Glutamatergic neuron (in vitro differentiated cells): Measurements from ENCODE around the gene G2E3. TPM values are rescaled to one million over a fixed set of nuclear protein-coding genes. Genes with fewer than 3 reads are reported as not detected.
"Not testable (repeated sequence)": the region's sequence is repeated elsewhere in the genome, so short reads cannot be mapped to it uniquely, and the experiment has no call there.

Source experiments
- DNase-seq: peaks from one replicate; pipeline ENCODE4 v3.0.0; 2022
- H3K27ac Mint-ChIP-seq: one replicate; pipeline ENCODE4 v1.8.0; 2020; ENCODE audit warnings: mild to moderate bottlenecking, mixed read lengths, inconsistent platforms; ENCODE audit not compliant: unreplicated experiment
- H3K27me3 Mint-ChIP-seq: one replicate; pipeline ENCODE4 v1.8.0; 2020; ENCODE audit warnings: mild to moderate bottlenecking, moderate library complexity, mixed read lengths, inconsistent platforms; ENCODE audit not compliant: unreplicated experiment
- H3K36me3 Mint-ChIP-seq: one replicate; pipeline ENCODE4 v1.8.0; 2020; ENCODE audit warnings: mild to moderate bottlenecking, mixed read lengths, inconsistent platforms; ENCODE audit not compliant: unreplicated experiment
- H3K4me1 Mint-ChIP-seq: one replicate; pipeline ENCODE4 v1.8.0; 2020; ENCODE audit warnings: mild to moderate bottlenecking, low read depth, mixed read lengths, inconsistent platforms; ENCODE audit not compliant: unreplicated experiment
- H3K4me3 Mint-ChIP-seq: one replicate; pipeline ENCODE4 v1.8.0; 2020; ENCODE audit warnings: mild to moderate bottlenecking, mixed read lengths, inconsistent platforms; ENCODE audit not compliant: unreplicated experiment
- H3K9me3 Mint-ChIP-seq: one replicate; pipeline ENCODE4 v1.8.0; 2020; ENCODE audit warnings: mild to moderate bottlenecking, moderate library complexity, mixed read lengths, inconsistent platforms; ENCODE audit not compliant: unreplicated experiment
- total RNA-seq: library from RNA; stranded (reverse); fragmentation: NEBNext Ultra II Directional; extraction: Animal tissue kit (Norgen Biotek cat#: 25700); gene quantifications from one replicate; pipeline ENCODE4 v1.2.1, GENCODE V29; 2021; ENCODE audit not compliant: unreplicated experiment
- TF ChIP-seq, protein P1 (sequence below): fragments of 200-600 bp; sonication (generic); IDR thresholded peaks from one replicate; pipeline ENCODE4 v1.5.0; 2021; ENCODE audit not compliant: partially characterized antibody, unreplicated experiment

The G2E3 gene
- total RNA-seq, 1 donor from 2014 or later: 31.4 TPM

DNA sequence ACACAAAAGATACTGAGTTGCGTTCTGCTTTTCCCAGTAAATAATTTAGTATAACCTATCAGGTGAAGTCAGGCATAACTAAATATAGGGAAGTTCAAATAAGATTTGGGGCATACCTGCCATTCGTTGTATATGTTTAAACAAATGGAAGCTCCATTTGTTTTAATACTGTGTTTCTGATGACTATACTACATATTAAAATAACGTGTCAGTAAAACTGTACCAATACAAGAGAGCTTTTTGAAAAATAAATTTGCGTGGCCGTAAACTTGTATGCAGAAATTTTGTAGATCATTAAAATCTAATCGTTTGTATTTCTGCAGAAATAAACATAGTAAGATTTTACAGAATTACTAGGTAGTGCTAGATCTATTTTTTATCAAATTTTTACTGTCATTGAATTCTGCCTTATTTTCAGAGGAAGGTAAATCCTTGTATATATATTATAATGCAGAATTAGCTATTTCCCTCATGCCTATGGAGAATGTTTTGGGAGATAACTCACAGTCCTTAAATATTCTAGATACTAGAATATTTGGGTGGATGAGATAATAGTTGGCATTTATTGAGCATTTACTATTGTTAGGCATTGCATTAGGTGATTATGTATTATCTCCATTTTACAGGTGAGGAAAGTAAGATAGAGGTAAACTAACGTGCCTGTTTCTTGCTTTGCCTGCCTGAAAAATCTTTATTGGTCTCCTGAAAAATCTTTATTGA, 64.6 kb downstream of the G2E3 start:
- Mint-ChIP-seq H3K4me1 (peaks cover 13% of the 10 kb centered on the region), H3K4me3 (peak overlapping the region; percentile 72)
- TF ChIP-seq, protein P1, sequence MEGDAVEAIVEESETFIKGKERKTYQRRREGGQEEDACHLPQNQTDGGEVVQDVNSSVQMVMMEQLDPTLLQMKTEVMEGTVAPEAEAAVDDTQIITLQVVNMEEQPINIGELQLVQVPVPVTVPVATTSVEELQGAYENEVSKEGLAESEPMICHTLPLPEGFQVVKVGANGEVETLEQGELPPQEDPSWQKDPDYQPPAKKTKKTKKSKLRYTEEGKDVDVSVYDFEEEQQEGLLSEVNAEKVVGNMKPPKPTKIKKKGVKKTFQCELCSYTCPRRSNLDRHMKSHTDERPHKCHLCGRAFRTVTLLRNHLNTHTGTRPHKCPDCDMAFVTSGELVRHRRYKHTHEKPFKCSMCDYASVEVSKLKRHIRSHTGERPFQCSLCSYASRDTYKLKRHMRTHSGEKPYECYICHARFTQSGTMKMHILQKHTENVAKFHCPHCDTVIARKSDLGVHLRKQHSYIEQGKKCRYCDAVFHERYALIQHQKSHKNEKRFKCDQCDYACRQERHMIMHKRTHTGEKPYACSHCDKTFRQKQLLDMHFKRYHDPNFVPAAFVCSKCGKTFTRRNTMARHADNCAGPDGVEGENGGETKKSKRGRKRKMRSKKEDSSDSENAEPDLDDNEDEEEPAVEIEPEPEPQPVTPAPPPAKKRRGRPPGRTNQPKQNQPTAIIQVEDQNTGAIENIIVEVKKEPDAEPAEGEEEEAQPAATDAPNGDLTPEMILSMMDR: no peak

DNA sequence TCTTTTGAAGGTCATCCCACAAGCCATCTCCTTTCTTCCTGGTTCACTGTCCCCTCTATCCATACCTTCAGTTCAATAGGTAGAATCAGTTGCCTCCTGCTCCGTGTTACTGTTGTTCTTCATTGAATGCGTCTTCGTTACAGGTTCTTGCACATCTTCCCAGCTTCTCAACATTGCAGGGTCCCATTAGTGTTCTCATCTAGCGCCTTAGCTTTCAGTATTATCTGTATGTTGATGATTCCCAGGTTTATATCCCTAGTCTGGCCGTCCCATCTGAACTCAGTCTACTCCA, 65.1 kb downstream of the G2E3 start:
- no peaks in the 10 kb centered on the region for H3K36me3 Mint-ChIP-seq
- peaks cover 10% of the 10 kb centered on the region for H3K9me3 Mint-ChIP-seq
- H3K27me3 Mint-ChIP-seq: peaks cover 4% of the 10 kb centered on the region
- no peak overlapping the region for H3K27ac Mint-ChIP-seq
- TF ChIP-seq, protein P1: no peak
- DNase-seq: no peak
- peaks cover 13% of the 10 kb centered on the region for H3K4me1 Mint-ChIP-seq
- peak overlapping the region; percentile 50 for H3K4me3 Mint-ChIP-seq

More for the DNA sequence above, 64.6 kb downstream of the G2E3 start:
- no peak for DNase-seq
- Mint-ChIP-seq H3K27me3 (peaks cover 4% of the 10 kb centered on the region), H3K9me3 (peaks cover 10% of the 10 kb centered on the region), H3K27ac (no peak overlapping the region), H3K36me3 (no peaks in the 10 kb centered on the region)

DNA sequence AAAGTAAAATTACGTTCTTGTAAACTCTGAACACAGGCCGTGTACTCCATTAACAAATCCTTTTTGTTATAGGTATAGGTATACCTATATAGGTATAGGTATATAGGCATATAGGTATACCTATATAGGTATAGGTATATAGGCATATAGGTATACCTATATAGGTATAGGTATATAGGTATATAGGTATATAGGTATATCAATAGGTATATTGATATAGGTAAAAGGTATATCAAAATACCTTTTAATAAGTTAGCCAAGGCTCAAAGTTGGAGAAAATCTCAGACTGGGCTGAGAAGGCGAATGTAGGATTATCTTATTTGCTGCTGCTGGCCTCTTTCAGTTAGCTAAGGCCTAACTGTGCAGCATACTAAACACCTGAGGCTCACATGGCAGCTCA, 66.6 kb downstream of the G2E3 start:
- H3K36me3 Mint-ChIP-seq: no peaks in the 10 kb centered on the region
- peaks cover 10% of the 10 kb centered on the region for H3K9me3 Mint-ChIP-seq
- TF ChIP-seq, protein P1: no peak
- peaks cover 4% of the 10 kb centered on the region for H3K27me3 Mint-ChIP-seq
- peaks cover 13% of the 10 kb centered on the region for H3K4me1 Mint-ChIP-seq
- no peak overlapping the region for H3K27ac Mint-ChIP-seq
- no peak overlapping the region for H3K4me3 Mint-ChIP-seq
- DNase-seq: no peak

DNA sequence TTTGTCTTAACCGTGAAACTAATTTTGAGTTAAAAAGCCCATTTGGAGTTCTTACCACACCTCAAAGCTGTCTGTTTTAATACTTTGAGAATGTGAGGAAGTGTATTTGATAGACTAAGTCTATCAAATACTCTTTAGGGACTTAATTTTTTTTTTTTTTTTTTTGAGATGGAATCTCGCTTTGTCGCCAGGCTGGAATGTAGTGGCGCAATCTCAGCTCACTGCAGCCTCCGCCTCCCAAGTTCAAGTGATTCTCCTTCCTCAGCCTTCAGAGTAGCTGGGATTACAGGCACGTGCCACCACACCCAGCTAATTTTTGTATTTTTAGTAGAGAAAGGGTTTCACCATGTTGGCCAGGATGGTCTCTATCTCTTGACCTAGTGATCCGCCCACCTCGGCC, 70.5 kb downstream of the G2E3 start:
- not testable (repeated sequence) for H3K4me1 Mint-ChIP-seq, H3K9me3 Mint-ChIP-seq, H3K27ac Mint-ChIP-seq, H3K36me3 Mint-ChIP-seq, H3K27me3 Mint-ChIP-seq, H3K4me3 Mint-ChIP-seq, DNase-seq

DNA sequence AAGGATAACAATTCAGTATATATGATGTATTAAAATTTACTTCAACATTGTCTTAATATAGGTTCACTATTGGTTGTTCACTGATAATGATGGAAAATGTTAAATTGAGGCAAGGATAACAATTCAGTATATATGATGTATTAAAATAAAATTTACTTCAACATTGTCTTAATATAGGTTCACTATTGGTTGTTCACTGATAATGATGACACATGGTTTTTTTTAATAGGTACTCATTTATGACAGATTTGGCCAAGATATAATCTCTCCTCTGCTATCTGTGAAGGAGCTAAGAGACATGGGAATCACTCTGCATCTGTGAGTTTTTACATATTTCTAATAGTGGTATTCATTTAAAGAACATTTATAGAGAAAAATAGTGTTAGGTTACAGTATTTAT, 71.3 kb downstream of the G2E3 start:
- H3K4me1 Mint-ChIP-seq: no peaks in the 10 kb centered on the region
- no peak overlapping the region for H3K27ac Mint-ChIP-seq
- no peaks in the 10 kb centered on the region for H3K36me3 Mint-ChIP-seq

More for the DNA sequence above, 71.3 kb downstream of the G2E3 start:
- no peak overlapping the region for H3K4me3 Mint-ChIP-seq
- H3K27me3 Mint-ChIP-seq: no peaks in the 10 kb centered on the region
- no peaks in the 10 kb centered on the region for H3K9me3 Mint-ChIP-seq
- TF ChIP-seq, protein P1: no peak
- DNase-seq: no peak
